HepG2 (cell line): ENCODE results near the gene SGCE. TPM values are rescaled to one million over a fixed set of nuclear protein-coding genes. Genes with fewer than 3 reads are reported as not detected.
A peak's percentile ranks its signal among the peaks of the same experiment; 100 is the strongest.

Experiments used
- CHD4 ChIP-seq: fragments of 200-600 bp; sonication (generic); IDR thresholded peaks from 2 replicates; pipeline ENCODE4 v1.7.0; 2017; ENCODE audit warnings: mild to moderate bottlenecking, low read length, borderline replicate concordance
- HINFP ChIP-seq: sonication (generic); formaldehyde crosslinking; IDR thresholded peaks from 2 replicates; pipeline ENCODE4 v1.4.0; 2020; ENCODE audit warnings: low read depth, mild to moderate bottlenecking, missing genetic modification reagents
- JDP2 ChIP-seq: sonication (generic); formaldehyde crosslinking; IDR thresholded peaks from 2 replicates; pipeline ENCODE4 v1.8.1; 2022; ENCODE audit warnings: missing genetic modification reagents, borderline replicate concordance
- KAT8 ChIP-seq: IDR thresholded peaks from 2 replicates; pipeline ENCODE4 v1.6.1; 2016; ENCODE audit warnings: missing genetic modification reagents, missing compliant biosample characterization
- KLF16 ChIP-seq, 2 experiments: sonication (generic) in 1 of 2; formaldehyde crosslinking in 1 of 2; IDR thresholded peaks; 2 replicates each; pipeline versions ENCODE4 v1.6.1 to v1.8.0; 2016 to 2023; ENCODE audit warnings: missing genetic modification reagents in 2 of 2, missing compliant biosample characterization in 1 of 2
- NRL ChIP-seq: sonication (generic); formaldehyde crosslinking; IDR thresholded peaks from 2 replicates; pipeline ENCODE4 v1.5.0; 2020; ENCODE audit warnings: missing genetic modification reagents, mild to moderate bottlenecking, moderate library complexity, borderline replicate concordance
- RELA ChIP-seq: sonication (generic); formaldehyde crosslinking; IDR thresholded peaks from 2 replicates; pipeline ENCODE4 v1.4.0; 2020; ENCODE audit warnings: missing genetic modification reagents
- SOX6 ChIP-seq, 2 experiments: fragments of 450-650 bp in 1 of 2; sonication (generic) in 1 of 2; formaldehyde crosslinking in 1 of 2; IDR thresholded peaks; 2 replicates each; pipeline versions ENCODE4 v1.4.0 to v1.6.1; 2017 to 2020; ENCODE audit warnings: antibody characterized with exemption in 1 of 2, mild to moderate bottlenecking in 1 of 2, missing genetic modification reagents in 1 of 2
- SP1 ChIP-seq, 2 experiments: fragments of 450-650 bp in 1 of 2; sonication (generic) in 1 of 2; formaldehyde crosslinking in 1 of 2; IDR thresholded peaks; 2 replicates each; pipeline versions ENCODE4 v1.4.0 to v1.6.1; 2016 to 2020; ENCODE audit warnings: missing genetic modification reagents in 1 of 2
- U2AF2 ChIP-seq: fragments of 200-400 bp; formaldehyde crosslinking; IDR thresholded peaks from 2 replicates; pipeline ENCODE4 v1.6.1; 2017; ENCODE audit warnings: low read depth, mild to moderate bottlenecking, low read length
- ZBTB44 ChIP-seq: sonication (generic); formaldehyde crosslinking; IDR thresholded peaks from 2 replicates; pipeline ENCODE4 v1.4.0; 2020; ENCODE audit warnings: missing genetic modification reagents
- ZFX ChIP-seq: sonication (generic); formaldehyde crosslinking; IDR thresholded peaks from 2 replicates; pipeline ENCODE4 v1.4.0; 2020; ENCODE audit warnings: mild to moderate bottlenecking, low read depth, missing genetic modification reagents, moderate library complexity
- ZMYM3 ChIP-seq: sonication (generic); formaldehyde crosslinking; IDR thresholded peaks from 2 replicates; pipeline ENCODE4 v1.5.1; 2020; ENCODE audit warnings: mild to moderate bottlenecking, missing genetic modification reagents
- ZNF414 ChIP-seq: sonication (generic); formaldehyde crosslinking; IDR thresholded peaks from 2 replicates; pipeline ENCODE4 v1.5.0; 2020; ENCODE audit warnings: missing genetic modification reagents
- ZNF550 ChIP-seq: sonication (generic); formaldehyde crosslinking; IDR thresholded peaks from 2 replicates; pipeline ENCODE4 v1.4.0; 2020; ENCODE audit warnings: mild to moderate bottlenecking, missing genetic modification reagents, borderline replicate concordance
- ZNF775 ChIP-seq: sonication (generic); formaldehyde crosslinking; IDR thresholded peaks from 2 replicates; pipeline ENCODE4 v1.4.0; 2020; ENCODE audit warnings: missing genetic modification reagents, mild to moderate bottlenecking, moderate library complexity, borderline replicate concordance
- polyA plus RNA-seq, 8 experiments: library from polyadenylated mRNA; depleted of rRNA in 3 of 8; stranded (reverse) in 7 of 8; unstranded in 1 of 8; fragments of >200 nt; fragmentation: Illumina TruSeq in 4 of 8; extraction: Trizol in 4 of 8; gene quantifications; 2 replicates each; pipeline versions ENCODE4 v1.2.1 to v1.2.3, GENCODE V29; 2011 to 2016; ENCODE audit warnings: low read depth in 4 of 8, missing spikeins in 1 of 8, mixed read lengths in 1 of 8; ENCODE audit not compliant: insufficient read depth in 1 of 8
- total RNA-seq, 5 experiments: library from RNA; depleted of rRNA; stranded (reverse); fragments of >200 nt; fragmentation: Illumina TruSeq; extraction: Trizol; gene quantifications; 2 replicates each; pipeline ENCODE4 v1.2.3, GENCODE V29; 2016; ENCODE audit warnings: low read depth in 1 of 5

SGCE gene
- total and polyA plus RNA-seq, 2 of the 13 experiments (the other 11 are each of a cell fraction or from before 2014, with no cell fraction given) = 52.3 to 71.1 TPM

- TF ChIP-seq HINFP = no peak
- no peak for TF ChIP-seq ZBTB44 (CRISPR knock-in tag)
- TF ChIP-seq ZMYM3 (CRISPR knock-in tag) = peak; percentile 21; the same call in 1 of the 2 replicates
- peak; percentile 64 for TF ChIP-seq ZFX (CRISPR knock-in tag)
- TF ChIP-seq NRL (CRISPR knock-in tag) = no peak
- TF ChIP-seq CHD4 = no peak
- no peak for TF ChIP-seq SP1 (IDR thresholded peaks at IDR 0.05)
- TF ChIP-seq SP1 (CRISPR knock-in tag; IDR thresholded peaks at IDR 0.05) = no peak
- TF ChIP-seq JDP2 = no peak
- peak; percentile 50 for TF ChIP-seq KAT8
- peak; percentile 96; the same call in 1 of the 2 replicates for TF ChIP-seq RELA (CRISPR knock-in tag)
- TF ChIP-seq ZNF775 (CRISPR knock-in tag) = no peak
- TF ChIP-seq ZNF414 (CRISPR knock-in tag) = no peak
- no peak for TF ChIP-seq ZNF550 (CRISPR knock-in tag)
- TF ChIP-seq U2AF2 = no peak
- no peak for TF ChIP-seq SOX6 (IDR thresholded peaks at IDR 0.05)
- peak; percentile 43; the same call in 1 of the 2 replicates for TF ChIP-seq SOX6 (CRISPR knock-in tag; IDR thresholded peaks at IDR 0.05)
- TF ChIP-seq KLF16 (CRISPR knock-in tag; IDR thresholded peaks at IDR 0.05) = no peak
Measured at GRCh38 chr7:94620703-94621118, 35.2 kb downstream of the SGCE start (continued).
